Stimulated activated effector memory CD8-positive, alpha-beta T cell treated with anti-CD3 and anti-CD28 coated beads, Interleukin-12 subunit alpha, Interleukin-12 subunit beta, amount 100 ng/mL, for 72 hours (primary cell): ENCODE results near the gene PGM1.
"Not testable (repeated sequence)": the region's sequence is repeated elsewhere in the genome, so short reads cannot be mapped to it uniquely, and the experiment has no call there.

Source experiments
- ATAC-seq: fragments of 150-1000 bp; cut with Tn5 transposase; 2 replicates; pipeline ENCODE4 v1.10.0; 2021
- DNase-seq, 2 donors: peaks; one replicate each; pipeline ENCODE4 v3.0.0; 2021 to 2022; ENCODE audit warnings: low spot score in 2 of 2
- H3K27ac Mint-ChIP-seq: one replicate; pipeline ENCODE4 v1.8.0; 2022; ENCODE audit warnings: mild to moderate bottlenecking, mixed read lengths
- H3K36me3 Mint-ChIP-seq: one replicate; pipeline ENCODE4 v1.8.0; 2022; ENCODE audit warnings: mild to moderate bottlenecking, mixed read lengths
- H3K4me1 Mint-ChIP-seq: one replicate; pipeline ENCODE4 v1.8.0; 2022; ENCODE audit warnings: mixed read lengths
- H3K4me3 Mint-ChIP-seq: one replicate; pipeline ENCODE4 v1.8.0; 2022; ENCODE audit warnings: mild to moderate bottlenecking, mixed read lengths
- H3K9me3 Mint-ChIP-seq: one replicate; pipeline ENCODE4 v1.8.0; 2022; ENCODE audit warnings: mixed read lengths

The PGM1 gene

GRCh38 chr1:63593303-63593885 lies at the start of gene PGM1:
TSS of gene PGM1 (plus strand) at chr1:63593411. CDS start at chr1:63593489, 78 bp downstream.
- H3K4me1 Mint-ChIP-seq: peaks cover 38% of the 10 kb centered on the region
- peak within 1 kb of the TSS; percentile 96 for H3K4me3 Mint-ChIP-seq
- no peaks in the 10 kb centered on the region for H3K9me3 Mint-ChIP-seq
- peaks cover 30% of the 10 kb centered on the region for H3K36me3 Mint-ChIP-seq
- ATAC-seq (peak; percentile 93), DNase-seq (peak; percentile 62 to 83)
- H3K27ac Mint-ChIP-seq: peak within 1 kb of the TSS; percentile 97

- Mint-ChIP-seq H3K9me3 (no peaks in the 10 kb centered on the region), H3K4me1 (no peaks in the 10 kb centered on the region), H3K36me3 (peaks cover 17% of the 10 kb centered on the region), H3K4me3 (no peak overlapping the region), H3K27ac (no peak overlapping the region)
- DNase-seq: no peak
- ATAC-seq: no peak
Measured at GRCh38 chr1:63545780-63546179, 47.4 kb upstream of the PGM1 start.

- H3K4me3 Mint-ChIP-seq: no peak overlapping the region
- peaks cover 17% of the 10 kb centered on the region for H3K36me3 Mint-ChIP-seq
- H3K27ac Mint-ChIP-seq: no peak overlapping the region
- H3K9me3 Mint-ChIP-seq: no peaks in the 10 kb centered on the region
- ATAC-seq (no peak), DNase-seq (no peak)
- no peaks in the 10 kb centered on the region for H3K4me1 Mint-ChIP-seq
Measured at GRCh38 chr1:63547621-63548294, 45.5 kb upstream of the PGM1 start.

GRCh38 chr1:63548303-63548702 lies 44.9 kb upstream of the PGM1 start:
- Mint-ChIP-seq H3K36me3 (peaks cover 17% of the 10 kb centered on the region), H3K27ac (no peak overlapping the region), H3K4me1 (no peaks in the 10 kb centered on the region), H3K4me3 (no peak overlapping the region), H3K9me3 (no peaks in the 10 kb centered on the region)
- ATAC-seq (no peak), DNase-seq (no peak)

GRCh38 chr1:63548877-63549276 lies 44.3 kb upstream of the PGM1 start:
- ATAC-seq (no peak), DNase-seq (no peak)
- H3K27ac Mint-ChIP-seq: no peak overlapping the region
- H3K36me3 Mint-ChIP-seq: peaks cover 17% of the 10 kb centered on the region
- no peak overlapping the region for H3K4me3 Mint-ChIP-seq
- no peaks in the 10 kb centered on the region for H3K4me1 Mint-ChIP-seq
- no peaks in the 10 kb centered on the region for H3K9me3 Mint-ChIP-seq

- Mint-ChIP-seq H3K4me1 (no peaks in the 10 kb centered on the region), H3K27ac (peak overlapping the region; percentile 43), H3K4me3 (no peak overlapping the region), H3K36me3 (peaks cover 4% of the 10 kb centered on the region), H3K9me3 (no peaks in the 10 kb centered on the region)
- ATAC-seq (no peak), DNase-seq (no peak)
Measured at GRCh38 chr1:63555480-63555879, 37.7 kb upstream of the PGM1 start.

GRCh38 chr1:63557365-63557987 lies 35.7 kb upstream of the PGM1 start:
- DNase-seq (no peak), ATAC-seq (no peak)
- Mint-ChIP-seq H3K9me3 (no peaks in the 10 kb centered on the region), H3K4me1 (no peaks in the 10 kb centered on the region), H3K4me3 (no peak overlapping the region), H3K27ac (no peak overlapping the region), H3K36me3 (peaks cover 4% of the 10 kb centered on the region)

- Mint-ChIP-seq H3K4me1 (no peaks in the 10 kb centered on the region), H3K36me3 (peaks cover 4% of the 10 kb centered on the region), H3K4me3 (no peak overlapping the region), H3K9me3 (no peaks in the 10 kb centered on the region), H3K27ac (no peak overlapping the region)
- DNase-seq: no peak
- no peak for ATAC-seq
Measured at GRCh38 chr1:63559357-63559756, 33.9 kb upstream of the PGM1 start.

- Mint-ChIP-seq H3K4me3 (no peak overlapping the region), H3K27ac (no peak overlapping the region), H3K9me3 (no peaks in the 10 kb centered on the region), H3K36me3 (peaks cover 9% of the 10 kb centered on the region), H3K4me1 (no peaks in the 10 kb centered on the region)
- ATAC-seq: no peak
- no peak for DNase-seq
Measured at GRCh38 chr1:63563745-63564144, 29.5 kb upstream of the PGM1 start.

- H3K27ac Mint-ChIP-seq: no peak overlapping the region
Measured at GRCh38 chr1:63569068-63569467, 24.1 kb upstream of the PGM1 start.

GRCh38 chr1:63569640-63570316 lies 23.4 kb upstream of the PGM1 start:
- H3K9me3 Mint-ChIP-seq: no peaks in the 10 kb centered on the region

More at GRCh38 chr1:63569068-63569467, 24.1 kb upstream of the PGM1 start:
- ATAC-seq (no peak), DNase-seq (no peak)
- no peaks in the 10 kb centered on the region for H3K4me1 Mint-ChIP-seq
- peaks cover 9% of the 10 kb centered on the region for H3K36me3 Mint-ChIP-seq
- no peaks in the 10 kb centered on the region for H3K9me3 Mint-ChIP-seq
- H3K4me3 Mint-ChIP-seq: no peak overlapping the region

GRCh38 chr1:63572686-63573085 lies 20.5 kb upstream of the PGM1 start:
- not testable (repeated sequence) for H3K4me1 Mint-ChIP-seq, DNase-seq, H3K4me3 Mint-ChIP-seq, H3K36me3 Mint-ChIP-seq, H3K9me3 Mint-ChIP-seq, H3K27ac Mint-ChIP-seq, ATAC-seq

More at GRCh38 chr1:63569640-63570316, 23.4 kb upstream of the PGM1 start:
- ATAC-seq (no peak), DNase-seq (no peak)
- Mint-ChIP-seq H3K27ac (no peak overlapping the region), H3K4me1 (no peaks in the 10 kb centered on the region), H3K36me3 (peaks cover 9% of the 10 kb centered on the region), H3K4me3 (no peak overlapping the region)

- H3K4me3 Mint-ChIP-seq, H3K9me3 Mint-ChIP-seq, H3K36me3 Mint-ChIP-seq, H3K4me1 Mint-ChIP-seq, ATAC-seq, DNase-seq, H3K27ac Mint-ChIP-seq: not testable (repeated sequence)
Measured at GRCh38 chr1:63574203-63574796, 18.9 kb upstream of the PGM1 start.

GRCh38 chr1:63575340-63575826 lies 17.8 kb upstream of the PGM1 start:
- no peaks in the 10 kb centered on the region for H3K9me3 Mint-ChIP-seq
- DNase-seq: no peak
- H3K4me1 Mint-ChIP-seq: no peaks in the 10 kb centered on the region
- no peak overlapping the region for H3K27ac Mint-ChIP-seq
- ATAC-seq: no peak
- H3K36me3 Mint-ChIP-seq: no peaks in the 10 kb centered on the region
- no peak overlapping the region for H3K4me3 Mint-ChIP-seq

- not testable (repeated sequence) for H3K4me3 Mint-ChIP-seq, H3K27ac Mint-ChIP-seq, H3K9me3 Mint-ChIP-seq, H3K4me1 Mint-ChIP-seq, ATAC-seq, DNase-seq, H3K36me3 Mint-ChIP-seq
Measured at GRCh38 chr1:63586326-63586725, 6.9 kb upstream of the PGM1 start.
